GM10248 (cell line): Measurements from ENCODE around the gene OCLN.

Source experiments
- CTCF ChIA-PET: fragments of 300-600 bp; sonication (Branson Sonifier 250); formaldehyde crosslinking; extraction: SDS; loops from one replicate; lab custom pipeline; 2021; ENCODE audit warnings: antibody characterized with exemption; lab: Yijun Ruan, JAX
- POLR2A ChIA-PET: fragments of 350-650 bp; sonication (Branson Sonifier 250); formaldehyde crosslinking; extraction: SDS; loops from one replicate; lab custom pipeline; 2020; ENCODE audit warnings: antibody characterized with exemption; lab: Yijun Ruan, JAX
- DNase-seq: peaks from one replicate; pipeline ENCODE4 v3.0.0; 2012; ENCODE audit errors: extremely low spot score
- TF ChIP-seq, protein P1 (sequence below): IDR thresholded peaks from 2 replicates; pipeline ENCODE4 v1.5.1; 2012; ENCODE audit warnings: mild to moderate bottlenecking, low read depth; ENCODE audit errors: extremely low read depth, missing control alignments, control extremely low read depth

OCLN gene

DNA sequence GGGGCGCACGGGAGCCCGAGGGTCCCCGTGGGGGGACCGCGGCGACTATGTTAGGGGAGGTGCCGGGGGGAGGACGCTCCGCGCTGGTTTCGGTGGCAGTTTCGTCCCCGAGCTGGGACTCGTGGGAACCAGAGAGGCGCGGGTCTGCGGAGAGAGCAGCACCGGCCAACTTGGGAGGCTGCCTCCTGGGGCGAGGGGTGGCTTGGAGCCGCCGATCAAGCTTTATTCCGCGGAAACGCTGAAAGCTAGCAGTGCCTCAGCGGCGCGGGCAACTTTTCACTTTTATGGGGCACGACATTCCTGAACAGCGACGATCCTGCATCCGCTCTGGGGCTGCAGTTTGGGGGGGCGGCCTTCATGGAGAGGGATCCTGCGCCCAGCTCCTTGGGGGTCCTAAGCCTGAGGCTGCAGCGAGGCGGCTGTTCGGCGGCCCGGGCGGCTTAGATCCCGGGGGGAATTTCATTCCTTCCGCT, 369 bp downstream of the OCLN start:
- ChIA-PET CTCF (interaction anchor here (1.0 kb wide), 1 partner anchor 26 kb away, joined by 3 read pairs; no protein-coding TSS in a partner anchor), POLR2A (no interaction called here)
- DNase-seq, result peak; percentile 68
- TF ChIP-seq, protein P1, sequence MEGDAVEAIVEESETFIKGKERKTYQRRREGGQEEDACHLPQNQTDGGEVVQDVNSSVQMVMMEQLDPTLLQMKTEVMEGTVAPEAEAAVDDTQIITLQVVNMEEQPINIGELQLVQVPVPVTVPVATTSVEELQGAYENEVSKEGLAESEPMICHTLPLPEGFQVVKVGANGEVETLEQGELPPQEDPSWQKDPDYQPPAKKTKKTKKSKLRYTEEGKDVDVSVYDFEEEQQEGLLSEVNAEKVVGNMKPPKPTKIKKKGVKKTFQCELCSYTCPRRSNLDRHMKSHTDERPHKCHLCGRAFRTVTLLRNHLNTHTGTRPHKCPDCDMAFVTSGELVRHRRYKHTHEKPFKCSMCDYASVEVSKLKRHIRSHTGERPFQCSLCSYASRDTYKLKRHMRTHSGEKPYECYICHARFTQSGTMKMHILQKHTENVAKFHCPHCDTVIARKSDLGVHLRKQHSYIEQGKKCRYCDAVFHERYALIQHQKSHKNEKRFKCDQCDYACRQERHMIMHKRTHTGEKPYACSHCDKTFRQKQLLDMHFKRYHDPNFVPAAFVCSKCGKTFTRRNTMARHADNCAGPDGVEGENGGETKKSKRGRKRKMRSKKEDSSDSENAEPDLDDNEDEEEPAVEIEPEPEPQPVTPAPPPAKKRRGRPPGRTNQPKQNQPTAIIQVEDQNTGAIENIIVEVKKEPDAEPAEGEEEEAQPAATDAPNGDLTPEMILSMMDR, result no peak

DNA sequence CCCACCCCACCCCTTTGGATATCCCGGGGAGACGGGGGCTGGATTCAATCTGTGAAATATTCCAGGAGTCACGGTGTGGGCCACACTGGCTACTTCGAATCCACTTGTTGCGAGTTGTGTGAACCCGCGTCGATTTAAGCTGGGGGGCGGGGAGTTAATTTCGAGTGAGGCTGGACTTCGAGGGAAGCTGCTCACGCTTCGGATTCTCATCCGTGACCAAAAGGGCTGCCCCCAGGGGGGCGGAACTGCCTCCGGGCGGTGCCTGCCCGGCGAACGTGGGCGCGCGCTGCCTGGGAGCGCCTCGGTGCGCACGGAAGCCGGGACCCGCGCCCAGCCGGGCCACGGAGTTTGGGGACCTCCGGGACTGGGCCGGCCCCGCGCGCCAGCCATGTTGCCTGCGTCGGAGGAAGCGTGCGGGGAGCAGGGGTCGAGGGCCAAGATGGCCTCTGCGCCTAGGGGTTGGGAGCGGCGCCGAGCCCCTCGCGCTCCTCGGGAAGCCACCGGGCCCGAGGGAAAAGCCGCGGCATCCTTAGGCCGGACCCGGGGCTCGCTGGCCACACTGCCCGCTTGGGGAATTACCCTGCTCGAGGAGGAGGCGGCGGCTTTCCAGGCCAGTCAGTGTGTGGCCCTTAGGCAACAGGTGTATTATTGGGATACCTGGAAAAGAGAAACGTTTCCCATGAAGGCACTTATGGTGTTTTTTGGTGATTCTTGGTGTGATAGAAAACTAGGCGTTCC, 975 bp downstream of the OCLN start:
- peak; percentile 70 for DNase-seq
- ChIA-PET CTCF (interaction anchor here (1.0 kb wide), 1 partner anchor 26 kb away, joined by 3 read pairs; no protein-coding TSS in a partner anchor), POLR2A (no interaction called here)

DNA sequence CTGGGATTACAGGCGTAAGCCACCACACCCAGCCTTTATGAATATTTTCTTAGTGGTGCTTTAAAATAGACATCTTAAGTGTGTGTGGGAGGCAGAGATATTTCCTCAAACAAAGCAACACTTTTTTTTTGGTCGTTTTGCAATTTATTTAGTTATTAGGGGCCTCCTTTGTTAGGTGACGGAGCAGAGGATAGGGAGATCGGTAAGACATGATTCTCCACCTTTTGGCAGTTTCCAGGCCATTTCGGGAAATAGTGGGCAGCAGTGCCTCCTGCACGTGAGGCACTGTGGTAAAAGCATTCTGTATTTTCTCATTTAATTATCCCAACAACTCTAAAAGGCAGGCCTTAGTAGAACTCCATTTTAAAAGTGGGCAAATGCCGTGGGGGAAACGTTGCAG, 1.9 kb downstream of the OCLN start:
- POLR2A ChIA-PET, result no interaction called here

More for the DNA sequence above, 975 bp downstream of the OCLN start:
- TF ChIP-seq, protein P1, result peak; percentile 2

DNA sequence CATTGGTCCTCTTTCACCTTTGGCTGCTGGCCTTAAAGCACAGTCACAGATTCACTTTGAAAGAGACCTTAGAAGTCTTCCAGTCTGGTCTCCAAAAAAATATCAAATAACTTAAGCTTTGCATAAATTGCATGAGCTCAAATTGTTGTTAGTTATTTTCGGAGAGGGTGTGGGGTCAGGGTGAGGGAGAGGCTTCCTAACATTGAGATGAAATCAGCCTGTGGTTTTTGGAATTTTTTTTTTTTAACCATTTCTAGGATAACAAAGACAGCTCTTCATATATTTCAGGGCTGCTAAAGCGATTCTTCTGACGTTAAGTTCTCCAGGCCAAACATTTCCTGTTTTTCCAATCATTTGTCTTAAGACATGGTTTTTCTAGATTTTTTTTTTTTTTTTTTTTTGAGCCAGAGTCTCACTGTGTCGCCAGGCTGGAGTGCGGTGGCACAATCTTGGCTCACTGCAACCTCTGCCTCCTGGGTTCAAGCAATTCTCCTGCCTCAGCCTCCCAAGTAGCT, 4.5 kb downstream of the OCLN start:
- TF ChIP-seq, protein P1, result no peak
- CTCF ChIA-PET, result interaction anchor here (1.2 to 1.6 kb wide), 2 partner anchors 30 to 38 kb away, joined by 4 to 5 read pairs; no protein-coding TSS in a partner anchor

More for the DNA sequence above, 1.9 kb downstream of the OCLN start:
- DNase-seq, result no peak
- TF ChIP-seq, protein P1, result no peak
- CTCF ChIA-PET, result no interaction called here

DNA sequence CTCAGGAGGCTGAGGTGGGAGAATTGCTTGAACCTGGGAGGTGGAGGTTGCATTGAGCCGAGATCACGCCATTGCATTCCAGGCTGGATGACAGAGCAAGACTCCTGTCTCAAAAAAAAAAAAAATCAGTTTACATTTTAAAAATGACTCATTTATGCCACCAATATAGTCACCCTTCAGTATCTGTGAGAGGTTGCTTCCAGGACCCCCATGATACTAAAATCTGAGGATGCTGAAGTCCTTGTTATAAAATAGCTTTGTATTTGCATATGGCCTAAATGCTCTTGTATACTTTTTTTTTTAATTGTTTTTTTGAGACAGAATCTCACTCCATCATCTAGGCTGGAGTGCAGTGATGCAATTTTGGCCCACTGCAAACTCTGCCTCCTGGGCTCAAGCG, 5.8 kb downstream of the OCLN start:
- TF ChIP-seq, protein P1, result no peak
- DNase-seq, result no peak
- POLR2A ChIA-PET, result no interaction called here
- CTCF ChIA-PET, result interaction anchor here (1.5 to 1.6 kb wide), 2 partner anchors 13 to 39 kb away, joined by 3 to 4 read pairs; no protein-coding TSS in a partner anchor

More for the DNA sequence above, 4.5 kb downstream of the OCLN start:
- POLR2A ChIA-PET, result no interaction called here
- no peak for DNase-seq

DNA sequence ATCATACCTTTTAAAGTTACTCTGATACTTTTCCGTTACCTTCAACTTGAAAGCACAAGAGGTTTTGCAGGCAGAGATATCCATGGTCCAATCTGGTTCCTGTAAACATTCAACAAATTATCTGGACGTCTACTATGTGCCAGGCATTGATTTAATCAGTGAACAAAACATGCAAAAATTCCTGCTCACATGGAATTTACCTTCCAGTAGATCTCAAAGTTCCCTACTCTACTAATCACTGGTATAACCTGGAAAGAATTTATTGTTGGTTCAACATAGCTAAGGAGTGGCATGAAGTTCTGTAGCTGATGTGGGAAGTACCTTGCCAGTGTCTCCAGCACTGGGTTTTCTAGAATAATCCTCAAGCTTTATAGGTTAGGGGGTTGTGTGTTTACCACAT, 9.8 kb downstream of the OCLN start:
- TF ChIP-seq, protein P1, result no peak
- CTCF ChIA-PET, result interaction anchor here (0.9 to 1.4 kb wide), 2 partner anchors 8 to 34 kb away, joined by 3 read pairs; no protein-coding TSS in a partner anchor
- no peak for DNase-seq
- POLR2A ChIA-PET, result no interaction called here
